Stimulated activated CD8-positive, alpha-beta memory T cell treated with anti-CD3 and anti-CD28 coated beads, Interleukin-2, amount 100 ng/mL, for 48 hours (primary cell): Measurements from ENCODE around the gene PRR18.

Source experiments
- DNase-seq, 2 donors: peaks; one replicate each; pipeline ENCODE4 v3.0.0-alpha.2; 2020; ENCODE audit warnings: low read depth in 2 of 2

PRR18 gene

DNA sequence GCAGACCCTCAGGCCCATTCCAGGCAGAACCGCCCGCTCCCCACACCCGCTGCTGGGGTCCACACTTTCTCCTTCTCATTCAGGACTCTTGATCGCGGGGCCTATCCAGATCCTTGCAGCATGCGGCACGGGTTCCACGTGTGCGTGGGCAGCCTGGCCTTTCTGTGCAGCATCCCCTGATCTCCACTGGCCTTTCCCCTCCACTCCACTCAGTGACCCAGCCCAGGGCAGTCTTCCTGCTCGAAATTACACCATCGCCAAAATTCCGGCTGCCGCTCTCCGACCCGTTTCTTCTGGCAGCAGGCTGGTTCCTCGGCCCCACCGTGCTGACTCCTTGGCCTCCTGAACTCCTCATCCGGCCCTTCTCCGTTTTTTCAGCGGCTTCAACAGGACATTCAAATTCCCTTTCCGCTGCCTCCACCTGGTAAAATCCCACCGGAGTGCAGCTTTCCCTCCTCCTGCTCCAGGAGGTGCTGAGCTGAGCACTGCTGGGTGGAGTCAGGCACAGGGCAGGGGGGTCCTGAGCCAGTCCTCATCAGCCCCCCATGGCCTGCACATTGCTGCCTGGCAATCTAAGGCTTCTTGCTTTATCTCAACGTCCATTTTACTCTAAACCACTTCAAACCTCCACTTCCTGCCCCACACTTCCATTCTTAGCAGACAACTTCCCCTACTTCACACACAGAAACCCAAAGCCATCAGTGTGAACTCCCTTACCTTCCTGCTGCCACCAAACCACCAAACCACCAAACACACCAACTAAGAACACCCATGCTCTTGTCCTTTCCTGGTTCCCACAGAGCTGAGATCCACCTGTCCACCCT lies 25.2 kb upstream of the PRR18 start:
- no peak for DNase-seq

- no peak for DNase-seq
Observed at GRCh38 chr6:166331503-166332415, 23.6 kb upstream of the PRR18 start.

DNA sequence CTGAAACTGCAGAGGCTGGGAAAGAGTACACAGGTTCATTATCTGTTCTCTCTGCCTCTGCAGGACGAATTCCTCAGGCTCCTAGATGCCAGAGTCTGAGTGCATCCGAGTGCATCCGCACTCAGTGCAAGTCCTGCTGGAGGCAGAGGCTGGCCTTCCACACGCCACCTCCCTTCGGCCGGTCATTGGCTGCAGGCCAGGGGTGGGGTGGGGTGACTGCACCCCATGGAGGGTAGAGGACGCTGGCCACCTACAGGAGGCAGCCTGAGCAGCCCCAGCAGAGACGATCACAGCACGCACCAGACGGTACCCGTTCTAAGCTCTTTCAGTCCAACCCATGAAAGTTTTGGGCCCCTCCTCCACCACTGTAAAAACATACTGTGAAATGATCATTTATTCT lies 22.4 kb upstream of the PRR18 start:
- DNase-seq: no peak

DNA sequence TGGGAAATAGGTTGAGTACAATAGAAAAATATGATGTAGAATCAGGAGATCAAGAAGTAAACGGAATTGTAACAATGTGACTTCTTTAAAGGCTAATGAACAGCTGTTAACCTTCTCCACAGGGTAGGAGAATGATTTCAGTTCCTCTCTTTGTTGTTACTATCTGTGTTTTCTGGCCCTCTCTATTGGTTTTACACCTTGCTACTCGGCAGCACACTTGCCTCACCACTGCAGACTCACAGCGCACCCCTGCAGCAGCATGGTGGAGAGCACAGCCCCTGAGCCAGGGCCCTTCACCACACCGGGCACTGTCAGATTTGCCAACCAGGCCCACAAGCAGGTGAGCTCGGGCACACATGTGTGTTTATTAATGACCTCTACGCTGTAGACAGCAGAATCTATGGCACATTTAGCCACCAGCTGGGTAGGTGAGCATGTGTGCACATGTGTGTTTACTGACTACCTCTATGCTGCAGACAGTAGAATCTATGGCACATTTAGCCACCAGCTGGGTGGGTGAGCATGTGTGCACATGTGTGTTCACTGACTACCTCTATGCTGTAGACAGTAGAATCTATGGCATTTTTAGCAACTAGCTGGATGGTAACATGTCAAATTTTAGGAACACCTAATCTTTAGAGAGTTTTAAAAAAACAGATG lies 17.3 kb upstream of the PRR18 start:
- DNase-seq: no peak

DNA sequence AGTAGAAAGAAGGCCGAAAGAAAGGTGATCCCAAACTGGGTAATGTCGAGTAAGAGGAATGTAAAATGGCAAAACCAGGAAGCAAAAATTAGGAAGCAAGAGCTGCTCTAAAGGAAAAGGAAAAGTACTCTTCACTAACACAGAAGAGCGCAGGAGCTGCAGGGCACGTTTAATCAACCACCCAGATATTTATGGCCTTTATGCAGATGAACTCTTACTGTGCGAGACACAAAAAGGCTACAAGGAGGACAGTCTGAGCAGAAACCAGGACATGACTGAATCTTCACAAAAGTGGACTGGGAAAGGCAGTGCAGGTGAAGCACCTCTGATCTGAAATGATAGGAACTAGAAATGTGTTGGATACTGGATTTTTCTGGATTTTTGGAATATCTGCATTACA lies 15.2 kb upstream of the PRR18 start:
- DNase-seq: no peak

- DNase-seq: no peak
Observed at GRCh38 chr6:166318649-166319600, 10.7 kb upstream of the PRR18 start.

- DNase-seq: no peak
Observed at GRCh38 chr6:166318227-166318626, 10.0 kb upstream of the PRR18 start.

- DNase-seq: no peak
Observed at GRCh38 chr6:166317261-166318212, 9.3 kb upstream of the PRR18 start.

DNA sequence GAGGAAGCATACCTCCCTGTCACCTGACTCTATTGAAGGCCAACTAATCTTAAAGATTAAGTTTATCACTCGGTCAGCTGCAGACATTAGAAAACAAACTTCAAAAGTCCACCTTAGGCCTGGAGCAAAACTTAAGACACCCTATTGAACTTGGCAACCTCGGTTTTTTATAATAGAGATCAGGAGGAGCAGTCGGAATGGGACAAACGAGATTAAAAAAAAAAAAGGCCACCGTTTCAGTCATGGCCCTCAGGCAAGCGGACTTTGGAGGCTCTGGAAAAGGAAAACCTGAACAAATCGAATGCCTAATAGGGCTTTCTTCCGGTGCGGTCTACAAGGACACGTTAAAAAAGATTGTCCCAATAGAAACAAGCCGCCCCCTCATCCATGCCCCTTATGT lies 7.2 kb upstream of the PRR18 start:
- DNase-seq: no peak

- DNase-seq: no peak
Observed at GRCh38 chr6:166314454-166314853, 6.3 kb upstream of the PRR18 start.

DNA sequence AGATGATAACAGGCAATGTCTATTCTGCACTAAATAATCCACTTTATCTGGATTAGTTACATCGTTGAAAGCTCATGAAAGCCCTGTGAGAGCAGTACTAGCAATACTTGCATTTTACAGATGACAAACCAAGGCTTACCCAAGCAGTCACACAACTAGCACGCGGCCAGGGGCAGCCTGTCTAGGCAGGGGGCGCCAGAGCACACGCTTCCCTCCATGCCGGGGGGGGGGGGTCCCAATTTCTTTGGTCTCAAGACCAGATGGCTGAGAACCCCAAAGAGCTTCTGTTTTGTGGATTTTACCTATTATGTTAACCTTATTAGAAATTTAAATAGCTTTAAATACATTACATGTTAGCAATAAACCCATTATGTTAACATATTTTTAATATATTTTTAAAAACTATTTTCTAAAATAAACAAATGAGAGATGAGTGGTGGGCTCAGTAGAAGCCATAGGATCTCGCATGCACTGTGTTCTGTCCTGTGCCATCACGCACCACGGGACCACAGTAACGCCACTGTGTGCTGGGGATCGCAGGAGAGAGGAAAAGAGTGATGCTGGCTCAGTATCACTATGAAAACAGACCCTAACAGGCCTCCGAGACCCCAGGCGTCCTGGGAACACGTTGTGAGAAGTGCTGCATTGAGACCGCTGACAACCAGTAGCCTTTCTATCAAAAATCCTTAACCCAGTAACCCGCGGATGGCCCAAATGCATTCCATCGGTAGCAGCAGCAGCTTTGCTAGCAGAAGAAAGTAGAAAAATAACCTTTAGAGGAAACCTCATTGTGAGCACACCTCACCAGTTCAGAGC lies 5.3 kb upstream of the PRR18 start:
- no peak for DNase-seq

DNA sequence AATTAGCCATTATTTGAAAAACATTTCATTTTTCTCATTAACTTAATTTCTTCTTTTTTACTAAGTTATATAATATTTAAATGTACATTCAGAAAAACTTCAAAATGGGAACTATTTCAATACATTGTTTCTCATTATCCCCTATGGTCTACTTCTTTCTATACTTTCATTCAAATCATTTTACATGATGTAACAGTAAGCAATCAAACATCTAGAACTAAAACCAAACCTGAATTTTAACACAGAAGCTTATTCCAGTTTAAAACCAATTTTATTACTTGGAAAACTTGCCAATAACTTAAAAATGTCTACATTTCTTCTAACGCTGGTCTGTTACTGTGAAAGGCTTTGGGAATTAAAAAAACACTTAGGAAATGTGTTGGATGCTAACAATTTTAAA lies 4.6 kb upstream of the PRR18 start:
- no peak for DNase-seq

- DNase-seq: no peak
Observed at GRCh38 chr6:166310634-166311033, 2.4 kb upstream of the PRR18 start.

GRCh38 chr6:166309977-166310376 lies 1.8 kb upstream of the PRR18 start:
- no peak for DNase-seq

DNA sequence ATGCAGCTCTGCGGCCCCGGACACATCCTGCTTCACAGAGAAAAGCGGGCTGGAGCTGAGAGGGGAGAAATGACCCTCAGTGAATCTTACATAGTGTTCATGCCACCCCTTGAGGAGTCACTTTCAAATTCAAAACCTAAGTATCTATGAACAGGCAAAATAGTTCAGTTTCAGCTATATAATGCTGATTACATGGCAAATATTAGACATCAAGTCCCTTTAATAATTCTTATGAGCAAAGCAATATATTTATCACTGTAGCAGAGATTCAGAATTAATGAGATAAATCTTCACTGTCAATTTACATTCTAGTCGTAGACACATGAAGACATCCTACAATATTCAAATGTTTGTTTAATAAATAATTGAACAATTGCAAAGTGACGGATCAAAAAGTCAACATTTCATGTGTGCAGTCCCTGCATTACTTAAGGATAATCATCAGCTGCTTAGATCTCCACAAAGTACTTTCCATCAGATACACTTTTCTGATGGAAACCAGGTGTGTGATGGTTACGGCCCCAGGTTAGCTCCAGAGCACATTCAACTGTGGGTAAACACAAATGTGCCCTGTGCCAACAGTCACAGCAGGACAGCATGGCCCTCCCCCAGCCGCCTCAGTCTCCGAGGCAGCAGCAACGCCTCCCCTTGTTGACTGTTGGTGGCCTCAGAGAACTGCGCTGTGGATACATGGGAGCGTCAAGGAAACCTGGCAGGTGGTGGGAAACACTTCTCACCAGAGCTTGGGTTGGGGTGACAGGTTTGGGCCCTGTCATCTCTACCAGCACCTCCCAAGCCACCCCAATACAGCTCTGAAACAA lies 787 bp upstream of the PRR18 start:
- DNase-seq: no peak

GRCh38 chr6:166307082-166308032 lies 835 bp downstream of the PRR18 start:
- no peak for DNase-seq
